ENCODE data around the gene PSG2. TPM values are rescaled to one million over a fixed set of nuclear protein-coding genes. Genes with fewer than 3 reads are reported as not detected.
"Not testable (repeated sequence)": the region's sequence is repeated elsewhere in the genome, so short reads cannot be mapped to it uniquely, and the experiment has no call there.

PSG2 gene
- total RNA-seq, 1 donor from 2014 or later: not detected

- no peak for DNase-seq (ENCODE audit: low read depth, low spot score)
Measured at GRCh38 chr19:43078311-43078710, 4.2 kb downstream of the PSG2 start.

GRCh38 chr19:43077881-43078280, 4.6 kb downstream of the PSG2 start:
- DNase-seq (ENCODE audit: low read depth, low spot score): not testable (repeated sequence)

GRCh38 chr19:43062418-43062817, 20.1 kb downstream of the PSG2 start:
- DNase-seq (ENCODE audit: low read depth, low spot score): not testable (repeated sequence)

GRCh38 chr19:43061326-43061725, 21.2 kb downstream of the PSG2 start:
- not testable (repeated sequence) for DNase-seq (ENCODE audit: low read depth, low spot score)

- DNase-seq (ENCODE audit: low read depth, low spot score): not testable (repeated sequence)
Measured at GRCh38 chr19:43060254-43060653, 22.2 kb downstream of the PSG2 start.

GRCh38 chr19:43059482-43059881, 23.0 kb downstream of the PSG2 start:
- DNase-seq (ENCODE audit: low read depth, low spot score): not testable (repeated sequence)

GRCh38 chr19:43058440-43058839, 24.1 kb downstream of the PSG2 start:
- not testable (repeated sequence) for DNase-seq (ENCODE audit: low read depth, low spot score)

- DNase-seq (ENCODE audit: low read depth, low spot score): not testable (repeated sequence)
Measured at GRCh38 chr19:43047966-43048365, 34.5 kb downstream of the PSG2 start.

- DNase-seq (ENCODE audit: low read depth, low spot score): not testable (repeated sequence)
Measured at GRCh38 chr19:43046578-43046977, 35.9 kb downstream of the PSG2 start.

- DNase-seq (ENCODE audit: low read depth, low spot score): not testable (repeated sequence)
Measured at GRCh38 chr19:43043492-43044180, 38.9 kb downstream of the PSG2 start.

GRCh38 chr19:43031645-43032044, 50.9 kb downstream of the PSG2 start:
- DNase-seq (ENCODE audit: low read depth, low spot score): not testable (repeated sequence)

GRCh38 chr19:43028866-43029265, 53.6 kb downstream of the PSG2 start:
- no peak for DNase-seq (ENCODE audit: low read depth, low spot score)

GRCh38 chr19:43027985-43028384, 54.5 kb downstream of the PSG2 start:
- DNase-seq (ENCODE audit: low read depth, low spot score): not testable (repeated sequence)

GRCh38 chr19:43027061-43027460, 55.4 kb downstream of the PSG2 start:
- DNase-seq (ENCODE audit: low read depth, low spot score): not testable (repeated sequence)

GRCh38 chr19:43026369-43026768, 56.1 kb downstream of the PSG2 start, which contains the start of gene PSG11:
PSG11 (minus strand) TSS chr19:43026469; CDS start chr19:43026372, 97 bp downstream.
- DNase-seq (ENCODE audit: low read depth, low spot score): not testable (repeated sequence)

- not testable (repeated sequence) for DNase-seq (ENCODE audit: low read depth, low spot score)
Measured at GRCh38 chr19:43022098-43022497, 60.4 kb downstream of the PSG2 start.

GRCh38 chr19:43021629-43022028, 60.9 kb downstream of the PSG2 start:
- not testable (repeated sequence) for DNase-seq (ENCODE audit: low read depth, low spot score)

- DNase-seq (ENCODE audit: low read depth, low spot score): not testable (repeated sequence)
Measured at GRCh38 chr19:43019588-43019987, 62.9 kb downstream of the PSG2 start.

Other genes starting within 250 kb of the PSG2 start
- gene PSG1, start 203.0 kb downstream of the PSG2 start, total RNA-seq: under 0.01 TPM in 1 of 2 replicates, not detected in the other
- gene PSG6, start 164.8 kb downstream of the PSG2 start, total RNA-seq: not detected in 2 replicates
- not detected in 2 replicates for gene PSG7, start 145.5 kb downstream of the PSG2 start, total RNA-seq
- not detected in 2 replicates for gene PSG11, start 56.2 kb downstream of the PSG2 start, total RNA-seq
- gene PSG5, start 103.8 kb upstream of the PSG2 start, total RNA-seq: not detected in 2 replicates
- gene PSG4, start 122.9 kb upstream of the PSG2 start, total RNA-seq: not detected in 2 replicates
- not detected in 2 replicates for gene PSG9, start 186.8 kb upstream of the PSG2 start, total RNA-seq